Activated CD4-positive, CD25-positive, alpha-beta regulatory T cell (primary cell): Measurements from ENCODE around the gene CASKIN2.
"Not testable (repeated sequence)": the region's sequence is repeated elsewhere in the genome, so short reads cannot be mapped to it uniquely, and the experiment has no call there.

ENCODE experiments used
- DNase-seq, 4 experiments: peaks; one replicate each; lab custom pipeline; 2025; lab: John Stamatoyannopoulos, UW

The CASKIN2 gene

DNA sequence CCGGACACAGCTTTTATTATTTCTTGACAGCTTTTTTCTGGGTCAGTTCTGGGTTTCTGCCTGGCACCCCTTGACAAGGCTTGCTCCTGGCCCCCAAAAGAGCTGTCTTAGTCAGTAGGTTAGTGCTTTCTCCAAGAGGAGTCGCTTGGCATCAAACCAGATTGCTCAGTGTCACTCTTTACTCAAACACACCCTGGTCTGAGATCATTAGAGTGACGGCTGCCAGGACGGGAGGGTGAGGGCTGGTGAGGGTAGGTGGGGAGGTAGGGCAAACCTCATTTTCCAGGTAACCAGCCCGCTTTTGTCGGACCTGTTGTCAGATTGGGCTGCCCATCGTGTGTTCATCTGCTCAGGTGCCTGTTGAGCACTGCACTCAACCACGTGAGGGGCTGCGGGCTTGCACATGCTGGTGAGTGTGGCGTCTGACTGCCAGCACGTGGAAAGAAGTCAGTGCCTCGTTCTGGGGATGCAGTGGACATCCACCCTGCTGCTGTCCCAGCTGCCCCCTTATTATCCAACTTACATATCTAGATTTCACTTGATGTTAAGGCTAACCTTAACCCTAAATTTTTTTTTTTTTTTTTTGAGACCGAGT, 46.5 kb downstream of the CASKIN2 start:
- no peak for DNase-seq

DNA sequence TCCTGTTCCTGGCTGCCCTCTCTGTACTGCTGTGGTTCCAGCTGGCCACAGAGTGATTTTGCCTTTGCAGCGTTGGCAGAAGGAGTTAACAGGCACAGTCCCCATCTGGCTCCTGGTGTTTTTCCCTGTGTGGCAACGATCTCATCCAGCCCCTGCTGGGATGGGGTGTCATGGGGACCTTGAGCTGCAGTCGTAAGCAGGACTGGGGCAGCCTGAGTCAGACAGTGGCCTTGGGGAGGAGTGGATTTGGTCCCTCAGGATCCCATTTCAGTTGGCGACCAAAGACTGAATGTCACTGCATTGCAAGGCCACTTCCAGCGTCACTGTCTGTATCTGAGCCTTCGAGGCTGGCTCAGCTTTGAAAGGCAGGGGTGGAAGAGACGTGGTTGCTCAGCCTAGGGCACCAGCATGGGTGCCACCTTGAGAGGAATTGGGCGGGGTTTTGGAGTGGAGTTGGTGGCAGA, 47.0 kb downstream of the CASKIN2 start:
- DNase-seq, result no peak

DNA sequence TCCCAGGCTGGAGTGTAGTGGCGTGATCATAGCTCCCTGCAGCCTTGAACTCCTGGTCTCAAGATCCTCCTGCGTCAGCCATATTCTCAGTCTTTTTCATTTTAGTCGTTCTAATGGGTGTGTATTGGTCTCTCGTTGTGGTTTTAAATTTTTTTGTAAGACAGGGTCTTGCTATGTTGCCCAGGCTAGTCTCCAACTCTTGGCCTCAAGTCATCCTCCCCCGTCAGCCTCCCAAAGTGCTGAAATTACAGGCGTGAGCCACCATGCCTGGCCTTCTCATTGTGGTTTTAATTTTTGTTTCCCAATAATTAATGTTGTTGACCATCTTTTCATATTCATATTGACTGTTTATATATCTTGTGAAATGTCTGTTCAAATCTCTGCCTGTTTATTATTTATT, 50.3 kb downstream of the CASKIN2 start:
- no peak for DNase-seq

DNA sequence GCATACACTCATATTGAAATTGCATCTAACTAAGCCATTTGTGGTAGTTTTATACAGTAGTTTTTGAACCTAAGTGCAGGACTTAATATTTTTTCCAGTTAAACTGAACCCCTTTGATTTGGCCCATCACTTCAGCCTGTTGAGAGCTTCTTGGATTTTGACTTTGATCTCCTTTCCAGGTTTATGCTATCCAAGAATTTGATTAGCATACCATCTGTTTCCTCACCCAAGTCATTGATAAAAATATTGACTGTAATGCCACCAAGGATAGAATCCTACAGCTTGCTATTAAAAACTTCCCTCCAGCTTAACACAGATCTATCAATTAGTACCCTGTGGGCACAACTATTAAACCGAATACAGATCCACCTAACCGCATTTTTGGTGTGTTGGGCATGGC, 51.7 kb downstream of the CASKIN2 start:
- no peak for DNase-seq

DNA sequence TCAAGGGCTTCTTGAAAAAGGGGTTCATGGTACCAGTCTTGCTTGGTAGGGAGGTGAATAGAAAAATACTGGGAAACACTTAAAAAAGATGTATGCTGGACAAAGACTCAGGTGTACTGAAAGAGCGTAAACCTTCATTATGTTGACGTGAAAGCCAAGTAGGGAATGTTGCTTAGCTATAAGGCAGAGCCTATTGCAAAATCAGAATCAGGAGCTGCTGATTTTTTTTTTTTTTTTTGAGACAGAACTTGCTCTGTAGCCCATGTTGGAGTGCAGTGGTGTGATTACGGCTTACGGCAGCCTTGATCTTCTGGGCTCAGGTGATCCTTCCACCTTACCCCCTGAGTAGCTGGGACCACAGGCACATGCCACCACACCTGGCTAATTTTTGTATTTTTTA, 55.0 kb downstream of the CASKIN2 start:
- DNase-seq, result no peak

DNA sequence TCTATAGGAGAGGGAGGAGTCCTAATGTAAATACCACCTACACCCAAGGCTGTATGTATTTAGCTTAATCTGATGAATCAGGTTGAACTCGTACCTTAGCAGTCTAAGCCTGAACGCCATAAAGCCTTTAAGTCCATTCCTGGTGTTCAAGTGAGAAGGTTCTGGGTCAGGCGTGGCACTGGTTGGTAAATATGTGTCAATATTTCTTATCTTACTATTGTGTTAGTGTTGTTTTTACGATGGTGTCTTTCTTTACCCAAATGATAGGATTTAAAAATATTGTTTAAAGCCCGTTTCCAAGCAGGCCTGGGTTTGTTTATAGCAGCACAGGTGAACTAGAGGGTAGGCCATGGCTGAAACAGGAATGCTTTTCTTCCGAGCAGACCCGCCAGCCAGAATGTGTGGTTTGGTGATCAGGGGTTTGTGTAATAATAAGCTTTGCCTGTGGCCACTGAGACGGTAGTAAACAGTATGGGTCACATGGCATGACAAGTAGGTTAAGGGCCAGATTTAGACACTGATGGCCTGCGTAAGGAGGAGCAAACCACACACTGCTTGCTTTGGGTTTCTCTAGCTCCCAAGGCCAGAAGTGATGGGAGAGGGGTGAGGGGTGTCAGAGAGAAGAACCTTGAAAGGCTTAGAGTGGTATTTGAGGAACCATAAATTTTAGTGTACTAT, 55.6 kb downstream of the CASKIN2 start:
- DNase-seq, result no peak

DNA sequence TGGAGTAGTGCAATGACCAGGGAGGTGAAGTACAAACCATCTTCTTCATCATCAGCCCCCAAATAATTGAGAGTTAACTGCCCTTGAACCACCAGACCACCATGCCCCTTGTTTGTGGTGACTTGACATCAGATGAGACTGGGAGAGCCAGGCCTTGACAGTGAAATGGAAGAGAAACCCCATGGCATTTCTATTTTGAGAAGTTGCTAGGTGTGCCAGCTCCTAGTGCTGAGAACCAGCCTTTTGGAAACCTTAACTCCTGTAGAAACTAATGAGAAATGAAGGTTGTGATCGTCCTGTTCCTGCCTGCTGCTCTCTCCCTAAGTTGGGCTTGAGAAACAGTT, 56.1 kb downstream of the CASKIN2 start:
- no peak for DNase-seq

DNA sequence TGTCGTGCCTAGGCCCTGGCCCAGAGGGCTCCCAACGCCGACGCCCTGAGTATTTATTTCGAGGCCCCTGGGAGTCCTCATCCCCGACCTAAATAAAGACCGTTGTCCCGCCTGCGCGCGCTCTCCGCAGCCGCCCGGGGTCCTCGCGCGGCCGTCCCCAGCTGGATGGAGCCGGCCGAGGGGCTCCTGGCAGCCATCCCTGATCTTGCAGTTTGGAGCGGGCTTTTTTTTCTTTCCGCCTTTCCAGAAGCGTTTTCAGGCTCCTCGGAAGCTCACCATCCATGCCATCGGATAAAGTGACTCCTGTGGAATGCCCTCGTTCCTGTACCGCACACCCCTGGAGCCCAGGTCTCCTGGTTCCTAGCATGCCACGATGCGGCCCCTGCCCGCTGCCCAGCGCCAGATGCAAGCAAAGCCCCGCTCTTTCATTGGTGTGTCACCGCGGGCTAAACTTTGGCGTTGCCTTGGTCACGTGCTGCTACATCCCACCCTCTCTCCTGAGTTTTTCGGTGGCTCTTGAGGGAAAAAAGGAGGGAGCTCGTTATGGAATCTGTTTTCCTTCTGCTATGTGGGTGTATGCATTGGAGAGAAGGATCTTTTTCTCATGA, 58.2 kb downstream of the CASKIN2 start:
- peak in 1 of 4 experiments; percentile 14 for DNase-seq

DNA sequence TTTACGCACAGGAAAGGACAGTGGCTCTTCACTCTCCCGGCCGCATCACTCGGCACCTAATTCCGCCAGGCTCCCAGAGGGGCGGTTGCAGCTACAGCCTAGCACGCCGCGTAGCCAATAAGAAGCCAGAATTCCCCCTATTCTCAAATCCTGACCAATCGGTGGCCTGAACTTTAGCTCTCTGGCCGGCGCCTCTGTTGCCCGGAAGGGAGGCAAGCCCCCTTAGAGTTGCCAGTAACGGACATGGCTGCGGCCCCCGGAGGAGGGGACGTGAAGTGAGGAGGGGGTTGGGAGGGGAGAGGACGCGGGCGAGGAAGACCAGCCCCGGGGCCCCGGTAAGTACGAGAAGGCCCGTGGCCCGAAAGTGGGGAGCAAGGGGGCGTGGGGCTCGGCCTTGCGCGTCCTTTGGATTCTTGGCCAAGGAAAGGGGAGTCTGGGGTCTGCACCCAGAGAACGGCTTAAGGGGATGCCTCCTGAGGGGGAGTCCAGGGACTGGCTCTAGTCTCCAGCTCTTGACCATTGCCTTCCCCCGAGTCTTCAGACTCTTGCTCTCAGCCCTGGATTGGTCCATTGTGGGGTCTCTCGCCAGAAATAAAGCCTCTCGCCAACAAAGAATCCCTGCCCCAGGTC, 58.8 kb downstream of the CASKIN2 start, which contains the start of gene TMEM94:
TSS of gene TMEM94 (plus strand) at position 219 of the 630 bp plus-strand sequence. CDS start 15,271 bp downstream, outside the sequence.
- peak; percentile 74 to 83 (median 75) for DNase-seq

DNA sequence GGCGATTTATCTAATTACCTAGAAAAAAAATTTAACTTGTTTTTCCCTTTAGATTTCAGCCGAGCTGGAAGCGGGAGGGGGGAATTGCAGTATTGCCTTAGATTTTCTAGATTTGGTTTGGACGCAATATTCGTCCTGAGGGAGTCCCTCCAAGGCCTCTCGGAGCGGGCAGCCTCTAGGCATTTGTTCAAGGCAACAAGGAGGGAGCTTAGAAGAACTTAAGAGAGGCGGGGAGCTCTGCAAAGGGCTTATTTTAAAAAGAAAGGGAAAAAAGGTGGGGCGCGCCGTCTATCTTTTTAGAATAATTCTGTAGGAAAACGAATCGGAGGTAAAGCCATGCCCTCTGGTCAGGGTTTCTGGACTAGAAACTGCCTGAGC, 59.3 kb downstream of the CASKIN2 start:
- peak in 1 of 4 experiments; percentile 11 for DNase-seq

DNA sequence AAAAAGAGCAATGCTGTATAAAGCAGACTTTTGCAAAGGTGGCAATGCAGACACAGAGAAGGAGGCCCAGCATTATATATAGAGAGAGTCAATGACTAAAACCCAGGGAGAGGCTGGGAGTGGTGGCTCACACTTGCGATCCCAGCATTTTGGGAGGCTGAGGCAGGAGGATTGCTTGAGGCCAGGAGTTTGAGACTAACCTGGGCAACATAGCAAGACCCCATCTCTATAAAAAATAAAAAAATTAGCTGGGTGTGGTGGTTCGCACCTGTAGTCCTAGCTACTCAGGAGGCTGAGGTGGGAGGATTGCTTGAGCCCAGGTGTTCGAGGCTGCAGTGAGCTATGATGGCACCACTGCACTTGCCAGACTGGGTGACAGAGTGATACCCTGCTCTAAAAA, 60.7 kb downstream of the CASKIN2 start:
- DNase-seq, result not testable (repeated sequence)

DNA sequence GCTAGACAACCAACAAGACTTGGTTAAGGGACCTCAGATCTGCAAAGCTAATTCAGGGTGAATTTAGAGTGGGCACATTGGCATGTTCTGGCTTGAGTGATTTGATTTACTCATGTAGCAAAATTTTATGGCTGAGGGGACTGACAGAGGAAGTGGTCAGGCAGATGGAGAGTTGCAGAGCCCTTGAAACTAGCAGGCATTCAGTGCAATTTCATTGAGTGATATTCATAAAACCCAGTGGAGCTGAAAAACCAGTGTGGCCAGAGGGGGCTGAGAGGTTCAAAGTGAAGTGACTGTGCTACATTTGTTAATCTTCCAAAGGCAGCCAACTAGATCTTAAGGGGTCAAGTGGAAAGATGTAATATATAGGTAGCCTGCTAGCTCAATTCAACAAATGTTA, 61.1 kb downstream of the CASKIN2 start:
- no peak for DNase-seq

DNA sequence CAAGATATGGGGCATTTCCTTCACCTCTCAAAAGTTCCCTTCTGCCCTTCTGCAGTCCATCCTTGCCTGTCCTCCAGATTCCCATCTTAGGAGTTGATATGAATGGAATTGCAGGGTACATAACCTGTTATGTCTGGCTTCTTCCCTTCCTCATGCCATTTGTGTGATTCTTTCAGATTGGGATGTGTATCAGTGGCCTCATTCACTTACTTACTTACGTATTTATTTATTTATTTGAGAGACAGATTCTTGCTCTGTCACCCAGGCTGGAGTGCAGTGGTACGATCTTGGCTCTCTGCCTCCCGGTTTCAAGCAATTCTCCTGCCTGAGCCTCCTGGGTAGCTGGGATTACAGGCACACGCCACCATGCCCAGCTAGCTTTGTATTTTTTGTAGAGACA, 65.1 kb downstream of the CASKIN2 start:
- DNase-seq, result no peak
